Measurements from ENCODE around the gene DENND1A.

DNA sequence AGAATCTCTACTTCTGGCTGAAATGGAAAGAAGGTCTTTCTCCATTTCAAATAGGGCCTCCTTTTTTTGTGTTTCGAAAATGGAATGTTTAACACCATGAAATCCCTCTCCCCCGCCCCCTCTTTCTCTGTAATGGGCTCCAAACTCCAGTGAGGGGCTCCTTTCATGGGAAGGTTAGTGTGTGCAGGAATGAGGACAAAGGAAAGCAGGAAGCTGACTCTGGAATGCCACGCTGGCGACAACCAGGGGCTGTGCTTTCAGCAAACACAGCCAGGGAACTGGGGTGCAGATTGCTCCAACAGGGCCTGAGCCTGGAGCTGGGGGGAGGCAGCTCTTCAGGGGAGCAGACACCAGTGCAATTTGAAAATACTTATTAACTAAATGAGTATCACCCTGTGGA, 491.1 kb downstream of the DENND1A start:
- TF ChIP-seq POLR2A (IDR thresholded peaks at IDR 0.05; ENCODE audit: low read depth) (no peak), POLR2AphosphoS5 (IDR thresholded peaks at IDR 0.05) (no peak), EP300 (IDR thresholded peaks at IDR 0.05) (no peak)
